Peyer's patch (tissue), 4 donors: ENCODE data around the gene RAET1E. TPM values are rescaled to one million over a fixed set of nuclear protein-coding genes. Genes with fewer than 3 reads are reported as not detected.

Experiments used
- DNase-seq, 3 donors: peaks; one replicate each; pipeline ENCODE4 v3.0.0-alpha.2; 2017 to 2019
- H3K27ac ChIP-seq, 4 donors: fragments of 200-600 bp; sonication (generic); one replicate each; pipeline ENCODE4 v1.5.1; 2016 to 2019
- H3K27me3 ChIP-seq, 2 donors: fragments of 200-600 bp; sonication (generic); one replicate each; pipeline ENCODE4 v1.5.1; 2019
- H3K36me3 ChIP-seq, 3 donors: fragments of 200-600 bp; sonication (generic); one replicate each; pipeline ENCODE4 v1.5.1; 2016 to 2019
- H3K4me1 ChIP-seq, 4 donors: fragments of 200-600 bp; sonication (generic); one replicate each; pipeline ENCODE4 v1.5.1; 2016 to 2019
- H3K4me3 ChIP-seq, 4 donors: fragments of 200-600 bp; sonication (generic); 1 replicate in 3 of 4; 2 replicates in 1 of 4; pipeline ENCODE4 v1.5.1; 2016 to 2019; ENCODE audit warnings: mild to moderate bottlenecking in 1 of 4
- H3K9me3 ChIP-seq, 4 donors: fragments of 200-600 bp; sonication (generic); one replicate each; pipeline ENCODE4 v1.5.1; 2016 to 2019; ENCODE audit warnings: mild to moderate bottlenecking in 1 of 4
- CTCF ChIP-seq, 6 experiments: fragments of 450-650 bp in 4 of 6; fragments of 200-600 bp in 2 of 6; sonication (generic) in 1 of 6; IDR thresholded peaks; one replicate each; pipeline ENCODE4 v1.5.1; 2017 to 2019; ENCODE audit warnings: antibody characterized with exemption in 6 of 6, mild to moderate bottlenecking in 3 of 6, moderate library complexity in 1 of 6
- POLR2A ChIP-seq, 2 donors: fragments of 450-650 bp; IDR thresholded peaks; one replicate each; pipeline ENCODE4 v1.5.1; 2017; ENCODE audit warnings: antibody characterized with exemption in 2 of 2, mild to moderate bottlenecking in 2 of 2, moderate library complexity in 2 of 2
- total RNA-seq, 4 donors: library from RNA; depleted of rRNA; stranded (reverse); fragments of >200 nt; gene quantifications; one replicate each; pipeline ENCODE4 v1.1.0, GENCODE V29; 2016

The RAET1E gene
- total RNA-seq, 4 donors from 2014 or later: not detected

GRCh38 chr6:149885888-149886287 is 12.0 kb downstream of the RAET1E start:
- no peak for DNase-seq
- Histone ChIP-seq H3K36me3 (no peaks in the 10 kb centered on the region), H3K27ac (no peak overlapping the region), H3K27me3 (no peaks in the 10 kb centered on the region), H3K4me1 (no peaks in the 10 kb centered on the region), H3K9me3 (no peaks in the 10 kb centered on the region), H3K4me3 (no peak overlapping the region)
- TF ChIP-seq POLR2A (IDR thresholded peaks at IDR 0.05): no peak
- TF ChIP-seq CTCF (IDR thresholded peaks at IDR 0.05): no peak

GRCh38 chr6:149884617-149885016 is 13.3 kb downstream of the RAET1E start:
- H3K27me3 ChIP-seq: no peaks in the 10 kb centered on the region
- no peaks in the 10 kb centered on the region for H3K4me1 ChIP-seq
- H3K4me3 ChIP-seq: no peak overlapping the region
- no peak for DNase-seq
- TF ChIP-seq POLR2A (IDR thresholded peaks at IDR 0.05) (no peak), CTCF (IDR thresholded peaks at IDR 0.05) (no peak)
- H3K36me3 ChIP-seq: no peaks in the 10 kb centered on the region
- H3K9me3 ChIP-seq: no peaks in the 10 kb centered on the region
- no peak overlapping the region for H3K27ac ChIP-seq

- Histone ChIP-seq H3K27me3 (no peaks in the 10 kb centered on the region), H3K4me1 (no peaks in the 10 kb centered on the region), H3K27ac (no peak overlapping the region), H3K36me3 (no peaks in the 10 kb centered on the region), H3K4me3 (no peak overlapping the region), H3K9me3 (no peaks in the 10 kb centered on the region)
- no peak for DNase-seq
- no peak for TF ChIP-seq CTCF (IDR thresholded peaks at IDR 0.05)
- no peak for TF ChIP-seq POLR2A (IDR thresholded peaks at IDR 0.05)
Observed at GRCh38 chr6:149884215-149884614, 13.7 kb downstream of the RAET1E start.

GRCh38 chr6:149881860-149882259 is 16.1 kb downstream of the RAET1E start:
- Histone ChIP-seq H3K36me3 (no peaks in the 10 kb centered on the region), H3K4me1 (no peaks in the 10 kb centered on the region), H3K4me3 (no peak overlapping the region), H3K27me3 (no peaks in the 10 kb centered on the region), H3K9me3 (no peaks in the 10 kb centered on the region), H3K27ac (no peak overlapping the region)
- TF ChIP-seq CTCF (IDR thresholded peaks at IDR 0.05) (no peak), POLR2A (IDR thresholded peaks at IDR 0.05) (no peak)
- no peak for DNase-seq

- H3K4me1 ChIP-seq: no peaks in the 10 kb centered on the region
- H3K27me3 ChIP-seq: no peaks in the 10 kb centered on the region
- no peaks in the 10 kb centered on the region for H3K9me3 ChIP-seq
- no peak overlapping the region for H3K27ac ChIP-seq
- no peaks in the 10 kb centered on the region for H3K36me3 ChIP-seq
- DNase-seq: no peak
- H3K4me3 ChIP-seq: no peak overlapping the region
- TF ChIP-seq CTCF (IDR thresholded peaks at IDR 0.05): no peak
- TF ChIP-seq POLR2A (IDR thresholded peaks at IDR 0.05): no peak
Observed at GRCh38 chr6:149881066-149881766, 16.7 kb downstream of the RAET1E start.

- no peak for DNase-seq
- Histone ChIP-seq H3K4me1 (no peaks in the 10 kb centered on the region), H3K27me3 (no peaks in the 10 kb centered on the region), H3K9me3 (no peaks in the 10 kb centered on the region), H3K27ac (no peak overlapping the region), H3K4me3 (no peak overlapping the region), H3K36me3 (no peaks in the 10 kb centered on the region)
- no peak for TF ChIP-seq POLR2A (IDR thresholded peaks at IDR 0.05)
- TF ChIP-seq CTCF (IDR thresholded peaks at IDR 0.05): no peak
Observed at GRCh38 chr6:149877659-149878058, 20.3 kb downstream of the RAET1E start.
